ENCODE measurements around the gene PTGER1. TPM values are rescaled to one million over a fixed set of nuclear protein-coding genes. Genes with fewer than 3 reads are reported as not detected.

PTGER1 gene
- total and polyA plus RNA-seq, 2 of the 13 experiments (the other 11 are each of a cell fraction or from before 2014, with no cell fraction given), result 0.13 TPM; not detected in 1

DNA sequence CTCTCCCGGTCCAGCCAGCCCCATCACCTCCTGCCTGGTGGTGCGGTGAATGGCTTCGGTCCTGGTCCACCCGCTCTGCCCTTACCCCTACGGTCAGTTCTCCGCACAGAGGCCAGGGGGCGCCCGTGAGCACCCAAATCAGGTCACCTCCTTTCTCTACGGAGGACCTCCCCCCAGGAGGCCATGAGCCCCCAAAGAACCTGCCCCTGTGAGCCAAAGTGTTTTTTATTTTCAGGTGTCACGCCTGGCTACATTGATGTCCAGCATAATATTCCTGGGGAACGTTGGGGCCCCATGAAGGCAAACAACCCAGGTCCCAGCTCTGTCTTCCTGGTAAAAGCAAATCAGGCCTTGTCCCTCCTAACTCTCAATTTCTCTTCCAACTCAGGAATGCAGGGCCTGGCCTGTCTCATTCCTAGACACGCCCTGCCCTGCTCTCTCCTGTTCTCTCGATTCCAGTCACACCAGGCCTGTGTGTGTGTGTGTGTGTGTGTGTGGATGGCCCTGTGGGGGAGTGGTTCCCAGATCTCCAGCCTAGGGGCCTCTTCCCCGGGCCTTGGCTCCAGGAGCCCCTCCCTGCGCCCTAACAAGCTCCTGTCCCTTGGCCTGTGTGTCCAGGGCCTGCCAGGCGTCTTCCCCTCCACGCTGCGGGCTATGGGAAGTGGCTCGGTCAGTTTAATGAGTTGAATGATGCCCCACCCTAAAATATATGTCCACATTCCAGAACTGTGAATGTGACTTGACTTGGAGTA is 30.5 kb upstream of the PTGER1 start (continued):
- TF ChIP-seq, protein P1, sequence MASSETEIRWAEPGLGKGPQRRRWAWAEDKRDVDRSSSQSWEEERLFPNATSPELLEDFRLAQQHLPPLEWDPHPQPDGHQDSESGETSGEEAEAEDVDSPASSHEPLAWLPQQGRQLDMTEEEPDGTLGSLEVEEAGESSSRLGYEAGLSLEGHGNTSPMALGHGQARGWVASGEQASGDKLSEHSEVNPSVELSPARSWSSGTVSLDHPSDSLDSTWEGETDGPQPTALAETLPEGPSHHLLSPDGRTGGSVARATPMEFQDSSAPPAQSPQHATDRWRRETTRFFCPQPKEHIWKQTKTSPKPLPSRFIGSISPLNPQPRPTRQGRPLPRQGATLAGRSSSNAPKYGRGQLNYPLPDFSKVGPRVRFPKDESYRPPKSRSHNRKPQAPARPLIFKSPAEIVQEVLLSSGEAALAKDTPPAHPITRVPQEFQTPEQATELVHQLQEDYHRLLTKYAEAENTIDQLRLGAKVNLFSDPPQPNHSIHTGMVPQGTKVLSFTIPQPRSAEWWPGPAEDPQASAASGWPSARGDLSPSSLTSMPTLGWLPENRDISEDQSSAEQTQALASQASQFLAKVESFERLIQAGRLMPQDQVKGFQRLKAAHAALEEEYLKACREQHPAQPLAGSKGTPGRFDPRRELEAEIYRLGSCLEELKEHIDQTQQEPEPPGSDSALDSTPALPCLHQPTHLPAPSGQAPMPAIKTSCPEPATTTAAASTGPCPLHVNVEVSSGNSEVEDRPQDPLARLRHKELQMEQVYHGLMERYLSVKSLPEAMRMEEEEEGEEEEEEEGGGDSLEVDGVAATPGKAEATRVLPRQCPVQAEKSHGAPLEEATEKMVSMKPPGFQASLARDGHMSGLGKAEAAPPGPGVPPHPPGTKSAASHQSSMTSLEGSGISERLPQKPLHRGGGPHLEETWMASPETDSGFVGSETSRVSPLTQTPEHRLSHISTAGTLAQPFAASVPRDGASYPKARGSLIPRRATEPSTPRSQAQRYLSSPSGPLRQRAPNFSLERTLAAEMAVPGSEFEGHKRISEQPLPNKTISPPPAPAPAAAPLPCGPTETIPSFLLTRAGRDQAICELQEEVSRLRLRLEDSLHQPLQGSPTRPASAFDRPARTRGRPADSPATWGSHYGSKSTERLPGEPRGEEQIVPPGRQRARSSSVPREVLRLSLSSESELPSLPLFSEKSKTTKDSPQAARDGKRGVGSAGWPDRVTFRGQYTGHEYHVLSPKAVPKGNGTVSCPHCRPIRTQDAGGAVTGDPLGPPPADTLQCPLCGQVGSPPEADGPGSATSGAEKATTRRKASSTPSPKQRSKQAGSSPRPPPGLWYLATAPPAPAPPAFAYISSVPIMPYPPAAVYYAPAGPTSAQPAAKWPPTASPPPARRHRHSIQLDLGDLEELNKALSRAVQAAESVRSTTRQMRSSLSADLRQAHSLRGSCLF (CRISPR knock-in tag; IDR thresholded peaks at IDR 0.05; ENCODE audit: borderline replicate concordance), result no peak
- TF ChIP-seq, protein P2, sequence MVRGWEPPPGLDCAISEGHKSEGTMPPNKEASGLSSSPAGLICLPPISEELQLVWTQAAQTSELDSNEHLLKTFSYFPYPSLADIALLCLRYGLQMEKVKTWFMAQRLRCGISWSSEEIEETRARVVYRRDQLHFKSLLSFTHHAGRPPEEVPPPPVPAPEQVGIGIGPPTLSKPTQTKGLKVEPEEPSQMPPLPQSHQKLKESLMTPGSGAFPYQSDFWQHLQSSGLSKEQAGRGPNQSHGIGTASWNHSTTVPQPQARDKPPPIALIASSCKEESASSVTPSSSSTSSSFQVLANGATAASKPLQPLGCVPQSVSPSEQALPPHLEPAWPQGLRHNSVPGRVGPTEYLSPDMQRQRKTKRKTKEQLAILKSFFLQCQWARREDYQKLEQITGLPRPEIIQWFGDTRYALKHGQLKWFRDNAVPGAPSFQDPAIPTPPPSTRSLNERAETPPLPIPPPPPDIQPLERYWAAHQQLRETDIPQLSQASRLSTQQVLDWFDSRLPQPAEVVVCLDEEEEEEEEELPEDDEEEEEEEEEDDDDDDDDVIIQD (CRISPR knock-in tag; IDR thresholded peaks at IDR 0.05; ENCODE audit: low read depth), result no peak
- no peak for TF ChIP-seq NR1H2 (CRISPR knock-in tag; IDR thresholded peaks at IDR 0.05; ENCODE audit: borderline replicate concordance, low read depth)
- TF ChIP-seq ZNF143 (CRISPR knock-in tag; IDR thresholded peaks at IDR 0.05), result no peak
- TF ChIP-seq ELF4 (CRISPR knock-in tag; IDR thresholded peaks at IDR 0.05; ENCODE audit: borderline replicate concordance), result no peak
- 0 out of 2 replicates have a peak, but pooled peaks have one; percentile 73 for TF ChIP-seq ZKSCAN5 (CRISPR knock-in tag; IDR thresholded peaks at IDR 0.05)
- TF ChIP-seq, protein P3, sequence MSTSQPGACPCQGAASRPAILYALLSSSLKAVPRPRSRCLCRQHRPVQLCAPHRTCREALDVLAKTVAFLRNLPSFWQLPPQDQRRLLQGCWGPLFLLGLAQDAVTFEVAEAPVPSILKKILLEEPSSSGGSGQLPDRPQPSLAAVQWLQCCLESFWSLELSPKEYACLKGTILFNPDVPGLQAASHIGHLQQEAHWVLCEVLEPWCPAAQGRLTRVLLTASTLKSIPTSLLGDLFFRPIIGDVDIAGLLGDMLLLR (CRISPR knock-in tag; IDR thresholded peaks at IDR 0.05), result no peak
- TF ChIP-seq ZFP82 (CRISPR knock-in tag; IDR thresholded peaks at IDR 0.05; ENCODE audit: borderline replicate concordance), result no peak
- peak; percentile 43; the same call in 1 of the 2 replicates for TF ChIP-seq ZNF792 (CRISPR knock-in tag; IDR thresholded peaks at IDR 0.05)
- TF ChIP-seq, protein P4, sequence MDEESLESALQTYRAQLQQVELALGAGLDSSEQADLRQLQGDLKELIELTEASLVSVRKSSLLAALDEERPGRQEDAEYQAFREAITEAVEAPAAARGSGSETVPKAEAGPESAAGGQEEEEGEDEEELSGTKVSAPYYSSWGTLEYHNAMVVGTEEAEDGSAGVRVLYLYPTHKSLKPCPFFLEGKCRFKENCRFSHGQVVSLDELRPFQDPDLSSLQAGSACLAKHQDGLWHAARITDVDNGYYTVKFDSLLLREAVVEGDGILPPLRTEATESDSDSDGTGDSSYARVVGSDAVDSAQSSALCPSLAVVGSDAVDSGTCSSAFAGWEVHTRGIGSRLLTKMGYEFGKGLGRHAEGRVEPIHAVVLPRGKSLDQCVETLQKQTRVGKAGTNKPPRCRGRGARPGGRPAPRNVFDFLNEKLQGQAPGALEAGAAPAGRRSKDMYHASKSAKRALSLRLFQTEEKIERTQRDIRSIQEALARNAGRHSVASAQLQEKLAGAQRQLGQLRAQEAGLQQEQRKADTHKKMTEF (CRISPR knock-in tag; IDR thresholded peaks at IDR 0.05), result no peak
- peak; percentile 41; the same call in 1 of the 2 replicates for TF ChIP-seq GFI1 (CRISPR knock-in tag; IDR thresholded peaks at IDR 0.05; ENCODE audit: borderline replicate concordance)
- no peak for TF ChIP-seq SAFB2 (CRISPR knock-in tag; IDR thresholded peaks at IDR 0.05; ENCODE audit: borderline replicate concordance, low read depth)
- no peak for TF ChIP-seq ZNF382 (CRISPR knock-in tag; IDR thresholded peaks at IDR 0.05; ENCODE audit: borderline replicate concordance)
- TF ChIP-seq, protein P5, sequence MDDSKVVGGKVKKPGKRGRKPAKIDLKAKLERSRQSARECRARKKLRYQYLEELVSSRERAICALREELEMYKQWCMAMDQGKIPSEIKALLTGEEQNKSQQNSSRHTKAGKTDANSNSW (CRISPR knock-in tag; IDR thresholded peaks at IDR 0.05; ENCODE audit: borderline replicate concordance), result no peak
- TF ChIP-seq, protein P6, sequence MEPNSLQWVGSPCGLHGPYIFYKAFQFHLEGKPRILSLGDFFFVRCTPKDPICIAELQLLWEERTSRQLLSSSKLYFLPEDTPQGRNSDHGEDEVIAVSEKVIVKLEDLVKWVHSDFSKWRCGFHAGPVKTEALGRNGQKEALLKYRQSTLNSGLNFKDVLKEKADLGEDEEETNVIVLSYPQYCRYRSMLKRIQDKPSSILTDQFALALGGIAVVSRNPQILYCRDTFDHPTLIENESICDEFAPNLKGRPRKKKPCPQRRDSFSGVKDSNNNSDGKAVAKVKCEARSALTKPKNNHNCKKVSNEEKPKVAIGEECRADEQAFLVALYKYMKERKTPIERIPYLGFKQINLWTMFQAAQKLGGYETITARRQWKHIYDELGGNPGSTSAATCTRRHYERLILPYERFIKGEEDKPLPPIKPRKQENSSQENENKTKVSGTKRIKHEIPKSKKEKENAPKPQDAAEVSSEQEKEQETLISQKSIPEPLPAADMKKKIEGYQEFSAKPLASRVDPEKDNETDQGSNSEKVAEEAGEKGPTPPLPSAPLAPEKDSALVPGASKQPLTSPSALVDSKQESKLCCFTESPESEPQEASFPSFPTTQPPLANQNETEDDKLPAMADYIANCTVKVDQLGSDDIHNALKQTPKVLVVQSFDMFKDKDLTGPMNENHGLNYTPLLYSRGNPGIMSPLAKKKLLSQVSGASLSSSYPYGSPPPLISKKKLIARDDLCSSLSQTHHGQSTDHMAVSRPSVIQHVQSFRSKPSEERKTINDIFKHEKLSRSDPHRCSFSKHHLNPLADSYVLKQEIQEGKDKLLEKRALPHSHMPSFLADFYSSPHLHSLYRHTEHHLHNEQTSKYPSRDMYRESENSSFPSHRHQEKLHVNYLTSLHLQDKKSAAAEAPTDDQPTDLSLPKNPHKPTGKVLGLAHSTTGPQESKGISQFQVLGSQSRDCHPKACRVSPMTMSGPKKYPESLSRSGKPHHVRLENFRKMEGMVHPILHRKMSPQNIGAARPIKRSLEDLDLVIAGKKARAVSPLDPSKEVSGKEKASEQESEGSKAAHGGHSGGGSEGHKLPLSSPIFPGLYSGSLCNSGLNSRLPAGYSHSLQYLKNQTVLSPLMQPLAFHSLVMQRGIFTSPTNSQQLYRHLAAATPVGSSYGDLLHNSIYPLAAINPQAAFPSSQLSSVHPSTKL (CRISPR knock-in tag; IDR thresholded peaks at IDR 0.05), result 0 out of 2 replicates have a peak, but pooled peaks have one; percentile 10
